SW 1271 (cell line): ENCODE measurements around the gene CD9.

Experiments used
- DNase-seq, 2 experiments: peaks; one replicate each; lab custom pipeline; 2025; lab: John Stamatoyannopoulos, UW

CD9 gene

DNA sequence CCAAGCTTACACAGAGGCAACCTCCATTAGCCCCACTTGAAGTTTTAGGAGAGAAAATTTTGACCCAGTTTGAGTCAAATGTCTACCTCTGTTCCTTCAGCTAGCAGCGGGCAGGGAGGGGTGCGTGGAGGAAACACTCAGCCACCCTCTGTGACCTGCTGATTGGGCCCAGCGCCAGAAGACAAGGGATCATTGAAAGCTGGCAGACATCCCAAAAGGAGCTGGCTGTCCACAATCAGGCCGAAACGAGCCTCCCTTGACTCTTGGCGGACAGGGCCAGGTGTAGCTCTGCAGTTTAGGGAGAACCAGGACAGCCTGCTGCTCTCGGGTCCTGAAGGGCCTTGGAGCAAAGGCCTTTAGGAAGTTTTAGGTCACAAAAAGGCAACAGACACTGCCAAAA, 41.3 kb downstream of the CD9 start:
- no peak for DNase-seq

DNA sequence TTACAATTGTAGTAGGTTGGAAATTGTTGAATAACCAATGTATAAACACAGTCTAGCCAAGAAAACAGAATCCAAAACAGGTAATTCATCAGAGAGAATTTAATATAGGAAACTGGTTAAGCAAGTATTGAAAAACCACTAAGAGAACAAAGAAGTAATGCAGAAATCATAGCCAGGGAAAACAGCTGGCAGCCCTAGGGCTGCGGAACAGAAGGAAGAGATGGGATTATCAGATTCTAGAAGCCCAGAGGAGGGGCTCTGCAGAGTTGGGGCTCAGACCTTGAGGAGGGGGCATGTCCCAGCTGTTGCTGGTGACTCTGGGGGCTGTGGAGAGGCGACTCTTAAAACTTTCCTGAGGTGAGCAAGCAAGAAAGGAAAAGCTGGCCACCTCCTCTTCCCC, 49.4 kb downstream of the CD9 start:
- DNase-seq, result no peak

DNA sequence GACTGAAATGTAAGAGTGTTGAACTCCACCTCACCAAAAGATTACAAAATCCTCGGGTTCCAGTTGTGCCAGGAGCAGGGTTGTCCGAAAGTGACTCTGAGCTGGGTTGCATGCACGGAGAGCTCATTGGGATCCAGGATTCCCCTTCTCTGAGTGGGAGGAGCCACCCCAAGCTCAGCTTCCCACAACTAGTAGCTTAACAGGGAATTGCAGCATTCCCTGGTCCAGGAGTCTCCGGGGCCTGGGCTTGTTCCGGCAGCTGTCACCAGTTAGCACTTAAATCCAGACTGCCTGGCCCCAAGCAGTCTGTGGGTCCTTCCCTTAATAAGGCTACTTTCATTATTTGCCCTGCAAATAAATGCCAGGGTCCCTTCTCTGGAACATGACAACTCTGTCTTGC, 50.1 kb downstream of the CD9 start:
- no peak for DNase-seq

DNA sequence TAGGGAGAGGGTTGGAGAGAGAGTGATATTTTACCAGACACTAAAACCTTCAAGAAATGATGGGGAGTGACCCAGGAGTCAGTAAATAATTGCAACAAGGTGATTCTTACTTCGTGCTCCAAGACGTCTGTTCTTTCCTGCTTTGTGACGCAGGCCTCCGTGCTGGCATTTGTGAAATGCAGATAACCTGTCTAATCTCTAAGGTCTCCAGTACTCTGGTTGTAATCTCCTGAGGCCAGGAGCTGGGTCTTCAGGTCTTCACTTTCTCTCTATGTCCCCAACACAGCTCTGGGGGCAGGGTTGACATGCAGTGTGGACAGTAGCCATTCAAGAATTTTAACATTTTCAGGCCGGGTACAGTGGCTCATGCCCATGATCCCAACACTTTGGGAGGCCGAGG, 53.1 kb downstream of the CD9 start:
- no peak for DNase-seq

DNA sequence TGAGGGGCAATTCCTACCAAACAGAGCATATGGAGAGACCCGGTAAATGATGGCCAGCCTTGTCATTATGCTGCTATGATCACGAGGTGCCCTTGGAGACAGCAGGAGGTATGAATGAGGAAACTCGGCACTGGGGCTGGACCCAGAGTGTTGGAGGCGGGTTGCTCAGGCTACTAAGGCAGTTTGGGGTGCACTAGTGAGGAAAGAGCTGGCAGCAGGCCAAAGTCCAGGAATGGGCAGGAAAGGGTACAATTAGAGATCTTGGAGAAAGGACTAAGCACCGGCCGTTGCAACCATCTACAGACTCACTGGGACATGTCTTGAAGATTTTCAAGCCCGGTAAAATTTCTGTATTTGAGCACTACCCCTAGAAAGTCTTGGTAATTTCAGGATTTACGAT, 54.3 kb downstream of the CD9 start:
- no peak for DNase-seq

DNA sequence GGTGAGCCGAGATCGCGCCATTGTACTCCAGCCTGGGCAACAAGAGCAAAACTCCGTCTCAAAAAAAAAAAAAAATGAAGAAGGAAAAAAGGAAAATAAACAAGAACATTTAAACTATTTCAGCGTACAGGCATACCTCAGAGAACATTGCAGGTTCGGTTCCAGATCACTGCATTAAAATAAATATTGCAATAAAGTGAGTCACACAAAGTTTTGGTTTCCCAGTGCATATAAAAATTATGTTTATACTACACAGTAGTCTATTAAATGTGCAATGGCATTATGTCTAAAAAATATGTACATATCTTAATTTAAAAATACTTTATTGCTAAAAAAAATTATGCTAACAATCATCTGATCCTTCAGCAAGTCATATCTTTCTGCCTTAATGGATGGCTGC, 56.8 kb downstream of the CD9 start:
- DNase-seq, result no peak

DNA sequence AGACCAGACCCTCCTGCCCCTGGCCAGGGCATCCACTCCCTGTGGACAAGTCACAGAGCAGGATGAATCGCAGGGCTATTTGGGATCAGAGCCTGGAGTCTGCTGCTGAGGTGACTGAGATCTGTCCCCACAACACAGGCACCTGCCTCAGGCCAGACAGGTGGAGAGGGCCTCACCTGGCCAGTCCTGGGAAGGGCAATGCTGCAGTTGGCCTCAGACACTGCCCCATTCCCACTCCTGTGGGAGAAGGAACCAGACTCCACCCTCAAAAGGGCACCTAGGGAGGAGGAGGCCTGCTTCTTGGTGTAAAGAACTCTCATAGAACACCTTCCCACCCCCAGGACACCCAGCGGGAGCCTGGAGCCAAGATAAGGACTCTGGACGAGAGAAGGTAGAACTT, 62.0 kb downstream of the CD9 start:
- no peak for DNase-seq

DNA sequence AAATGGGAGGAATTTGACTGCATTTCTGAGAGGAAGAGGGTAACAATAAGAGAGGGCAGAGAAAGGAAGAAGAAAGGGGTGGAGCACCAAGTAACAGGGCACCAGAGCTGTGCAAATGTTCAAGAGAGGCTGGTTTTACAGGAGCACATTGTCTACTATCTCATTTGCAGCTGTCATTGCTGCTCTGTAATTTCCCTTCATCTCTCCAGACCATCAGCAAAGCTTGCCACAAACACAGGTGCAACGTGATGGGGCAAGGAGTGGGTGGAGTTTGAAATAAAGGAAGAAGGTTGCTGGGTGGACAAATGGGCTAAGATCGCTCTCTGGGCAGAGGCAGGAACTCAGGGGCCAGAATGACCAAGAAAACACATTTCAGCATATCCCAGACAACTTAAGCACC, 62.4 kb downstream of the CD9 start:
- DNase-seq, result no peak

DNA sequence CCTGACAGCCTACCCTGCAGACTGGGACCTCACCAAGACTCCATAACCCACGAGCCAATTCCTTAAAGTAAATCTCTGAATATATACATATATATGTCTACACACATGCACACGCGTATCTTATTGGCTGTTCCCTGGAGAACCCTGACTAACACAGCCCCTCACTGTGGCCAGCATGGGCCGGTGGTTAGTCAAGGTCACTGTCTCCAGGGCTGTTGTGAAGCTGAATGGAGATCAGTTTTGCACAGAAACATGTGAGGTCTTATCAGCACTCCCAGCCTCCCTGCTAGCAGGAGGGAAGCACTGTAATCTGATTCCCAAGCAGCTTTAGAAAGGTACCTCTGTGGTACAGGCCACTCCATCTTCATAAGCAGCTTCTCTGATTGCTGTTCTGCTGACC, 63.7 kb downstream of the CD9 start:
- no peak for DNase-seq

DNA sequence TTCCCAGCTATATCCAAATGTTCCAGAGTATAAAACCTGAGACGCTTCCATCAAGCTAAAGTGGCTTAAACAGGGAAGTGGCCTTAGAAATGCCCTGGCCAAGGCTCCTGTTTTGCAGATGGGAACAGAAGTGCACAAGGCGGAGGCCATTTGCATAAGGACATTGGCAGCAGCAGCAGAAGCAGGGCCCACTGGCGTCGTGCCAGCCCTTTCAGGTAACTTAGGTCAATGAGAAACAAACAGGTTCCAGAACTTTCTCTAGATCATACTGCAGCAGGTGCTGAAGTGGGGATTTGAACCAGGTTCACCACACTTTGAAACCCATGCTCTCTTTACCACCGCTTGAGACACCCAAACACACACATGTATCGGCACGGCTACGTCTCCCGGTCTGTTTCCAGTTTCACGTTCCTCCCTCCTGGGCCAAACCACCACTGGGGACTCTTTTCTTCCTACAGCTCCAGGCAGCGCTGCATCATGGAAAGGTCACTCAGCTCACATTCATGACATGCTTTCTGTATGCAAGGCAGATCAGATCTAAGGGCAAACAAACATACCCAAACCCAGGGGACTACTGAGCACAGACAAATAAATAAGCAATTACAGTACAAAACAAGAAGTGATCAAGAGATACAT, 64.3 kb downstream of the CD9 start:
- no peak for DNase-seq

DNA sequence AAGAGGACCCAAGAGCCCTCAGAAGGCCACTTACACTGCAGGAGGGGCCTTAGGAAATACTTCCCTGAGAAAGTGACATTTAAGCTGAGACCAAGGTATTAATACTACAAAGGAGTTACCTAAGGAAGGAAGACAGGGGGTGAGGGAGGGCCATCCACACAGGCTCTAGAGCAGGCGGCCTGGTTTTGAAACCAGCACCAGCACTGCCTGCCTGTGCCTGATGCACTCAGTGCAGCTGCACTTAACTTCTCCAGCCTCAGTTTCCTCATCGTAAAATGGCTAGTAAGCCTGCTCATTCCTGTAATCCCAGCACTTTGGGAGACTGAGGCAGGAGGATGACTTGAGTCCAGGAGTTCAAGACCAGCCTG, 64.8 kb downstream of the CD9 start:
- DNase-seq, result no peak

DNA sequence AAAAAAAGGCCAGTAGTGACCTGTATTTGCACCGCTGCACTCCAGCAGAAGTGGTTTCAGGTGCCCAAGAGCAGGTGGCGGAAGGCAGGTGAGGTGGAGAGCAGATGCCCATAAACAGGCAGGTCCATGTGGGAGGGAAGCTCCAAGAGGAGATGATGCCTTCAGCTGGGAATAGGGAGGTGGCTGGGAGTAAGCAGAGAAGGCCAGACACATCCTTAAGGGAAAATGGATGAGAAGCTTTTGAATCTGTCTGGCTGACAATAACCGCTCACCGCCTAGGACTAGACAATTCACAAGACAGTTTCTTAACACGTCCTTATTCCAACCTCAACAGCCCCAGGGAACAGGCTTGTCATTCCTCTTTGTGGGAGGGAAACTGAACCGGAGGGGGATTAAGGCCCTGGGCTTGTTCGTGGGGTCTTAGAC, 66.4 kb downstream of the CD9 start:
- no peak for DNase-seq

DNA sequence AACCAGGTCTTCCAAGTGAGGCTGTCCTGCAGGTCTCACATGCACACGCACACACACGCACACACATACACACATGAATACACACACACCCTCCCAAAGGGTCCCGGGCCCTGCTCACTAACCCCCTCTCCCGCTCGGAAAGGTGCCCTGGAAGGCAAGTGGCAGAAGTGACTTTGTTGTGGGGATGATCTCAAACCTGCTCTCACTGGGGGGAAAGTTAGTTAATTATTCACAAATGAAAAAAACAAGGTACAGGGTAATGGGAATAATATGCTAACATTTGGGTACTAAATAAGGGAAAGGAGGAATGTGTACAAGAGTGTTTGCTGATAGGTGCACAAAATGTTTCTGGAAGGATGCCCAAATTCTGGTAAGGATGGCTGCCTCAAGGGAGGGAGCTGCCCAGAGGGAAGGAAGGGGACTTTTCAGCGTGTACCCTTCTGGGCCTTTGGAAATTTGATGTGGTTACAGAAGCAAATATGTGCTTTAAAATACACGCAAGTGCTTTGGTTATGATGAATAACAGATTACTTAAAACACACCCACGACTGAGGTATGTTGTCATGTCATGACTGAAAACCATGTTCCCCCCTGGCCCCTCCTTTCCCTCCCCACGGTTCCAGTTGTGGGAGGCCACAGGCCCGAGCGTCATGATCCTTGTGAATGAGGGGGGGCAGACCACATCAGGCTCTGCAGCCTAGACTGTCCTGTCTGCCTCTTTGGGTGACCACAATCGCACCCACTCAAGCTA, 66.9 kb downstream of the CD9 start:
- no peak for DNase-seq

DNA sequence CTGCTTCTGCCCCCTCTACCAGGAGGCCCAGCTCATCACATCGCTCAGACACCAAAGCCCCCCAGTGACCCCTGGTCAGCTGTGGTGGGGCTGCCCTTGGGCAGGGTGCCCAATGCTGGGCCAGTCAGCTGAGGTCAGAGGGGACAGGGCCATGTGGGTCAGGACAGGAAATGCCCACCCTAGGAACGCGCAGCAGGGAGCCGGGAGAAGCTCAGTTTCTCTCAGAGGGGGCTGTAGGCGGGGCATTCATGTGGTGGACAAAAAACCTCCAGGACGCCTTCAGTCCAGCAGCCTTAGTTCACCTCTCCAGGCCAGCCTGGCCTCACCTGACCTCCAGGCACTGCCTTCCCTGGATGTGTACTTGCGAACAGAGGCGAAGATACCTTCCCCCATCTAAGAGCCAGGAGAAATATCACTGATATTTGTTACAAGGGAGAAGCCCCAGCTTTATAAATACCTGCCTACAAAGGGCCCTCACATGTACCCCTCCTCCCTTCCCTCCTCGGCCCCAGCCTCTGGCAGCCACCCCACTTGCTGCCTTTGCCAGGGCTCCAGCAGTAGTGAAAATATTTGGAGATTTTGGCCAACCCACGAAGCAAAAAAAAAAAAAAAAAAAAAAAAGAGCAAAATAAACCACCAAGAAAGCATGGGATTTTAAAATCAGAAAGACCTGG, 68.4 kb downstream of the CD9 start:
- DNase-seq, result no peak

DNA sequence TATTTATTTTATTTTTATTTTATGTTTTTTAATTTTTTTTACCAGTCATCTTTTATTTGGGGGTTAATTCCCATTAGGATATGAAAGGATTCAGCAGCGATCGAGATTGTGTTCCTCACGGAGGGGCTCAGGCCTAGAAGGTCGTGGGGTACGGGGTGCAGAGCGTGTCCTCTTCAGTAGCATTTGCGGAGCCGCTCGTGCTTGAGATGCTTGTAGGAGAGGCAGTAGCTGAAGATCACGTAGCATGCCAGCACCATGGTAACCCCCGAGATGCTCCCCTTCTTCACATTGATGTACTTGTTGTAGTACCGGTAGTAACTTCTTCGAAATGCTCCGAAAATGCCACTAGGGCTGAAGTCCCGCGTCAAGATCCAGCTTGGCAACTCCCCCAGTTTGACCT, 69.8 kb downstream of the CD9 start:
- DNase-seq, result no peak

DNA sequence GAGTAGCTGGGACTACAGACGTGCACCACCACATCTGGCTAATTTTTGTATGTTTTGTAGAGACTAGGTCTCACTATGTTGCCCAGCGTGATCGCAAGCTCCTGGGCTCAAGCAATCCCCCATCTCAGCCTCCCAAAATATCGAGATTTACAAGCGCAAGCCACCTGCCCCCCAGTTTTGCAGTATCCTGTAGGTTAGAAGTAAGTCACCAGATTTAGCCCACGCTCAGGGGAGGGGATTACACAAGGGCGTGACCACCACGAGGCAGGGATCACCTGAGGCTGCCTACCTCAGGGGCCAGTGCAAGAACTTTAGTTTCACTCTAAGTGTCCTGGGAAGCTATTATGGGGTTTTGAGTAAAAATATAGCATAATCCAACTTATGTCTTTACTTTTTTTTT, 71.1 kb downstream of the CD9 start:
- no peak for DNase-seq

DNA sequence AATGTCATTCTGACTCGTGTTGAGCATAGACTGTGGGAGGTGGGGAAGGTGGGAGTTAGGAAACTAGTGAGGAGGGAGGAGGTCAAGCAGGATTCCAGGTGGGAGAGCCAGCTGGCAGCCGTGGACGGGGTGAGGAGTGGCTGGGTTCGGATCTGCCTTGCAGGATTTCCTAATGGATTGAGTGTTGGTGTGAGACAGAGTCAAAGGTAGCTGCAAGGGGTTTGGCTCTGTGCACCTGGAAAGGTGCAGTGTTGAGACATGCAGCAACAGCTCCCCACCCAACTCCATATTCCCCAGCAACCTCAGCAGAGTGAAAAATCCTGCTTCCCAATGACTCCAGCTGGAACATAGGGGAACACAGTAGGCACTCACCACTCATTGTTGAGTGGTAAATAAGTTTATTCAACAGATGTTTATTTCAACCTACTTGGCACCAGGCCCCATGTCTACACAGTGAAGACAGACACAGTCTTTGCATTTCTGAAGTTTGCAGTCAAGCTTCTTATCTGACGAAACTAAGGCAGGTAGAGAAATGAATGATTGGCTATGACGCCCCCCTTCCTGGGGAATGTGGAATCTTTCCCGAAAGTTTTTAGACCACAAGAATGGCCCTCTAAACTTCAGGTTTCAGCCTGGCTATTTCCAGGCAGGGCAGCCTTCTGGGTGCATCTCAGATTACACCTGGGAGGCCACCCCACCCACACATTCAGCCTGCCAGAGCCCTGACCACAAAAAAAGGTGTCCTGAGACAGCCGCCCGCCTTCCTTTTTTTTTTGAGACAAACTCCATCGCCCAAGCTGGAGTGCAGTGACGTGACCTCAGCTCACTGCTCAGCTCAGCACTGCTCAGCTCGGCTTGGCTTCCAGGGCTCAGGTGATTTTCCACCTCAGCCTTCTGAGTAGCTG, 72.4 kb downstream of the CD9 start:
- DNase-seq, result no peak

DNA sequence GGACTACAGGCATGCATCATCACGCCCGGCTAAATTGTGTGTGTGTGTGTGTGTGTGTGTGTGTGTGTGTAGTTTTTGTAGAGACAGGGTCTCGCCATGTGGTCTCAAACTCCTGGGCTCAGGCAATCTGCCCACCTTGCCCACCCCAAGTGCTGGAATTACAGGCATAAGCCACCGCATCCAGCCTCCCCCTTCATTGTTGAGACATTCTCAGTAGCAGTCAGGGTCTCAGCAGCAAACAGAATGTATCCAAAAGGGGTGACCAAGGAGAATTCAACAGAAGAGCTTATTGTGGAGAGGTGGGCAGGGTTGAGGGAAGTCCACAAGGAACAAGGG, 73.0 kb downstream of the CD9 start:
- no peak for DNase-seq

DNA sequence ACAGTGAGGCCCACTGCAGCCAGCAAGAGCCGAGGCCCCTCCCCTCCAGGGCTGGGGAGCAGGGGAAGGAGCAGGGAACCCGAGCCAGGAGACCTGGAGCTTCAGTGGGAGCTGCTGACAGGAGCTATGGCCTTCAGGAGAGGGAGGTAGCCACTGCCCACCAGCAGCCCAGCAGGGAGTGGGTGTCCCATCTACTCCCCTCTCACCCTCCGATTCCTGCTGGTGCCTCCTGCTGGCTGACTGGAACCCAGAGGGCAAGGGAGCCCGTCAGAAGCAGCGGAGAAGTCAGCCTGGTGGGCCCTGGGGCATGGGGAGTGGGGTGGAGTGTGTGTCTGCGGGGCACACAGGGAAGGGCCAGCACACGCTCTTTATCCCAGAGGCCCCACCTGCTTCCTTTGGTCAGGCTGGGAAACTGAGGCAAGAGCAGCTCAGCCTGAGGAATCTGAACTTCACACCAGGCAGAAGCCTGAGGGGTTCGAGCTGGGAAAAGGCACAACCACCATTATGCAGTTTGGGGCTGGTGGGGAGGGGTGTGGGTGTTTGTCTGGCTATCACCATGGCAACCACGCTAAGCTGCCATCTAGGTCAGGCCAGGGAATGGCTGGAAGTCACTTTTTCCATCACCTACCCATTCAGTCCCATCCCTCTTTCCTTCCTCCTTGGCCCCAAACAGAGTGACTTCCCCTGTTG, 73.5 kb downstream of the CD9 start:
- no peak for DNase-seq

DNA sequence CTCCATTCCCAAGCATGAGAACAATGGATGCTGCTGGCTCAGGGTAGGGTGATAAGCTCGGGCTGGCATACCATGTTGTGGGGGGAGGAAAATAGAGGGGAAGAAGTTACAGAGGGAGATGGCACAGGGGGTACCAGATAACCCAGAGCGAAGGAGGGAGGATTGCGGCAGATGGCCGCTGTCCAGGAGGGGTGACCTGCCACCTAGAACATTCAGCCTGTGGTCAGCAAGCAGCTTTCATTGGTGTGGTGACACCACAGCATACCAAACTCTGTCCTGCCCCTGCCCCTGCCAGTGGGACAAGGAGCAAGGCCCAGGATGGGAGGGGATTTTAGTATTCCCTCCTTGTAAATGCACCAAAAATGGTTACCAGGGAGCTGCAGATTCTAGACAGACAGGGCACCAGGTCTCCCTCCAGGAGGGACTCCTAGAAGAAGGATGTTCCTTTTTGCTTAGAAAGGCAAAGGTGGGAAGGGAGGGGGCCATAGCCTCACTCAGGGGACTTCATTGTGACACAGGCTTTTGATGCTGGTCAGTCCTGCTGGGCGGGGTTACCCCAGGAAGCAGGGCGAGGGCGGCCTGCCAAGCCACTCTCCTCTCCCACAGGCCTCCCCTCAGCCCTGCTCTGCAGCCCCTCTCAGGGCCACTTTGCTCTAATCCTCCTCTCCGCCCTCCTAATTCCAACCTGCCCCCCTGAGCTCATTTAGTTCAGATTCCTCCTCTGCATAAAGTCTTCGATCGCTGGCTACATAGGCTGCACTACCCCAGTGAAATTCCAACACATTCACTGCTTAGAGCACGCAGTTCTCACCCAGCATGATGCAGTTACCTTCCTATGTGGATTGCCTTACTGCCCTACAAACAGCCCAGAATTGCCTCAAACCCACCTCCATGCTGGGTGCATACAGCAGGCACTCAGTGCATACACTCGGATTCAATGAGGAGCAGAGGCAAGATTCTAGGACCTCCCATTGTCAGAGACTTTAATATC, 74.3 kb downstream of the CD9 start:
- no peak for DNase-seq
